ENCODE measurements around the gene LAMC2.
"Not testable (repeated sequence)": the region's sequence is repeated elsewhere in the genome, so short reads cannot be mapped to it uniquely, and the experiment has no call there.

Gene LAMC2

GRCh38 chr1:183273300-183273699, 87.2 kb downstream of the LAMC2 start:
- H3K4me2 ChIP-seq (ENCODE audit: insufficient read depth, low read length) = no peak overlapping the region
- H2AFZ ChIP-seq (ENCODE audit: low read depth, low read length) = no peak overlapping the region
- H3K27ac ChIP-seq (ENCODE audit: low read length) = no peak overlapping the region

GRCh38 chr1:183273984-183274383, 87.9 kb downstream of the LAMC2 start:
- H3K9ac ChIP-seq (ENCODE audit: low read depth, low read length); H3K27ac ChIP-seq (ENCODE audit: low read length); H3K4me2 ChIP-seq (ENCODE audit: insufficient read depth, low read length); H3K4me3 ChIP-seq (ENCODE audit: low read depth in 1 of 2, low read length in 2 of 2); H3K79me2 ChIP-seq (ENCODE audit: insufficient read depth, low read length); H3K36me3 ChIP-seq (ENCODE audit: insufficient read depth, low read length); H2AFZ ChIP-seq (ENCODE audit: low read depth, low read length); DNase-seq; H3K27me3 ChIP-seq (ENCODE audit: insufficient read depth, low read length, poor library complexity); H3K9me3 ChIP-seq (ENCODE audit: insufficient read depth, low read length, severe bottlenecking); ATAC-seq (ENCODE audit: insufficient read depth, low read depth); H3K4me1 ChIP-seq (ENCODE audit: insufficient read depth, low read length); H4K20me1 ChIP-seq (ENCODE audit: insufficient read depth, low read length): not testable (repeated sequence)

More at GRCh38 chr1:183273300-183273699, 87.2 kb downstream of the LAMC2 start:
- TF ChIP-seq EZH2 (IDR thresholded peaks at IDR 0.05; ENCODE audit: borderline replicate concordance, low read depth, low read length, severe bottlenecking) = no peak
- TF ChIP-seq, protein P1, sequence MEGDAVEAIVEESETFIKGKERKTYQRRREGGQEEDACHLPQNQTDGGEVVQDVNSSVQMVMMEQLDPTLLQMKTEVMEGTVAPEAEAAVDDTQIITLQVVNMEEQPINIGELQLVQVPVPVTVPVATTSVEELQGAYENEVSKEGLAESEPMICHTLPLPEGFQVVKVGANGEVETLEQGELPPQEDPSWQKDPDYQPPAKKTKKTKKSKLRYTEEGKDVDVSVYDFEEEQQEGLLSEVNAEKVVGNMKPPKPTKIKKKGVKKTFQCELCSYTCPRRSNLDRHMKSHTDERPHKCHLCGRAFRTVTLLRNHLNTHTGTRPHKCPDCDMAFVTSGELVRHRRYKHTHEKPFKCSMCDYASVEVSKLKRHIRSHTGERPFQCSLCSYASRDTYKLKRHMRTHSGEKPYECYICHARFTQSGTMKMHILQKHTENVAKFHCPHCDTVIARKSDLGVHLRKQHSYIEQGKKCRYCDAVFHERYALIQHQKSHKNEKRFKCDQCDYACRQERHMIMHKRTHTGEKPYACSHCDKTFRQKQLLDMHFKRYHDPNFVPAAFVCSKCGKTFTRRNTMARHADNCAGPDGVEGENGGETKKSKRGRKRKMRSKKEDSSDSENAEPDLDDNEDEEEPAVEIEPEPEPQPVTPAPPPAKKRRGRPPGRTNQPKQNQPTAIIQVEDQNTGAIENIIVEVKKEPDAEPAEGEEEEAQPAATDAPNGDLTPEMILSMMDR (IDR thresholded peaks at IDR 0.05; ENCODE audit: borderline replicate concordance, extremely low read depth, low read length, poor library complexity, severe bottlenecking) = no peak
- no peaks in the 10 kb centered on the region for H3K9me3 ChIP-seq (ENCODE audit: insufficient read depth, low read length, severe bottlenecking)
- H3K4me1 ChIP-seq (ENCODE audit: insufficient read depth, low read length) = no peaks in the 10 kb centered on the region
- no peaks in the 10 kb centered on the region for H3K79me2 ChIP-seq (ENCODE audit: insufficient read depth, low read length)
- H4K20me1 ChIP-seq (ENCODE audit: insufficient read depth, low read length) = no peaks in the 10 kb centered on the region
- DNase-seq (no peak), ATAC-seq (ENCODE audit: insufficient read depth, low read depth) (no peak)
- no peak overlapping the region for H3K4me3 ChIP-seq (ENCODE audit: low read depth in 1 of 2, low read length in 2 of 2)
- H3K27me3 ChIP-seq (ENCODE audit: insufficient read depth, low read length, poor library complexity) = peaks cover 6% of the 10 kb centered on the region
- no peak overlapping the region for H3K9ac ChIP-seq (ENCODE audit: low read depth, low read length)
- no peaks in the 10 kb centered on the region for H3K36me3 ChIP-seq (ENCODE audit: insufficient read depth, low read length)

DNA sequence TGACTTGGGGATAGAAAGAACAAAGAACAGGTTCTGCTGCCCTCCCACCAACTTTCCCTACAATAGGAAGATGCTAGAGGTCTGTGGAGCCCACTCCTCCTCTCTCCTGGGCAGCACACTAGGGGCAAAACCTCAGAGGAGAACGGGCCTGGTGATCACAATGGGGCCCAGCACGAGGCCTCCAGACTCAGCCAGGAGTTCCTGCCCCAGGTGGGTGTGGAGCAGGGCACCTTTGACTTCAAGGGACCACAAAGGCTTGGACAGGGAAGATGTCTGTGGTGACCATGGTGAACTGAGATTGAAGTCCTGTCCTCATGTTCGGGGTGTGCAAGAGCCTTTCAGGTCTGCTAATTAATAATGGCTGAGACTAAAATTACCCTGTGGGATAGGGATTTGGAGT, 88.8 kb downstream of the LAMC2 start:
- Histone ChIP-seq H3K4me2 (ENCODE audit: insufficient read depth, low read length) (no peak overlapping the region), H3K9ac (ENCODE audit: low read depth, low read length) (no peak overlapping the region), H3K4me3 (ENCODE audit: low read depth in 1 of 2, low read length in 2 of 2) (no peak overlapping the region), H3K36me3 (ENCODE audit: insufficient read depth, low read length) (no peaks in the 10 kb centered on the region), H4K20me1 (ENCODE audit: insufficient read depth, low read length) (no peaks in the 10 kb centered on the region), H3K4me1 (ENCODE audit: insufficient read depth, low read length) (0 out of 2 replicates have a peak, but pooled peaks cover 3% of the 10 kb centered on the region), H3K79me2 (ENCODE audit: insufficient read depth, low read length) (no peaks in the 10 kb centered on the region), H3K9me3 (ENCODE audit: insufficient read depth, low read length, severe bottlenecking) (no peaks in the 10 kb centered on the region), H2AFZ (ENCODE audit: low read depth, low read length) (no peak overlapping the region), H3K27me3 (ENCODE audit: insufficient read depth, low read length, poor library complexity) (peaks cover 7% of the 10 kb centered on the region), H3K27ac (ENCODE audit: low read length) (no peak overlapping the region)
- TF ChIP-seq EZH2 (IDR thresholded peaks at IDR 0.05; ENCODE audit: borderline replicate concordance, low read depth, low read length, severe bottlenecking) = no peak
- TF ChIP-seq, protein P1 (IDR thresholded peaks at IDR 0.05; ENCODE audit: borderline replicate concordance, extremely low read depth, low read length, poor library complexity, severe bottlenecking) = no peak
- ATAC-seq (ENCODE audit: insufficient read depth, low read depth) (no peak), DNase-seq (no peak)

DNA sequence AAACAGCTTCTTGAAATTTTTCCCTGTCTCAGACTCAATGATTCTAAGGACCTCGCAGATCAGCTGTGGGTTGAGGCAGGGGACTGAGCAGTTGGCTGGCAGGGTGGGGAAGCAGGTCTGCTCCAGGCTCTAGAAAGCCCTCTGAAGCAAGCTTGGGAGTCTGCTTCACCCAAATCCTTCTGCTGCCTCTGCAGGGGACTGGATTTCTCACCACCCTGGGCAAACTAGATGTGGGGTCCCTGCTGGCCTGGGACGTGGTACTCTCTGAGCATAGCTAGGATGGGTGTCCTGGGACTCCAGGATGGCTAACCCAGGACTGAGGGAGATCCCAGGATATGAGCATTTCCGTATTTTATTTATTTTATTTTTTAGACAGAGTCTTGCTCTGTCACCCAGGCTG, 89.3 kb downstream of the LAMC2 start:
- no peaks in the 10 kb centered on the region for H4K20me1 ChIP-seq (ENCODE audit: insufficient read depth, low read length)
- peaks cover 7% of the 10 kb centered on the region for H3K27me3 ChIP-seq (ENCODE audit: insufficient read depth, low read length, poor library complexity)
- no peaks in the 10 kb centered on the region for H3K9me3 ChIP-seq (ENCODE audit: insufficient read depth, low read length, severe bottlenecking)
- no peak overlapping the region for H2AFZ ChIP-seq (ENCODE audit: low read depth, low read length)
- ATAC-seq (ENCODE audit: insufficient read depth, low read depth) (no peak), DNase-seq (no peak)
- no peaks in the 10 kb centered on the region for H3K36me3 ChIP-seq (ENCODE audit: insufficient read depth, low read length)
- no peak for TF ChIP-seq EZH2 (IDR thresholded peaks at IDR 0.05; ENCODE audit: borderline replicate concordance, low read depth, low read length, severe bottlenecking)
- TF ChIP-seq, protein P1 (IDR thresholded peaks at IDR 0.05; ENCODE audit: borderline replicate concordance, extremely low read depth, low read length, poor library complexity, severe bottlenecking) = no peak
- no peak overlapping the region for H3K4me3 ChIP-seq (ENCODE audit: low read depth in 1 of 2, low read length in 2 of 2)
- no peak overlapping the region for H3K4me2 ChIP-seq (ENCODE audit: insufficient read depth, low read length)
- 0 out of 2 replicates have a peak, but pooled peaks cover 3% of the 10 kb centered on the region for H3K4me1 ChIP-seq (ENCODE audit: insufficient read depth, low read length)
- H3K9ac ChIP-seq (ENCODE audit: low read depth, low read length) = no peak overlapping the region
- H3K27ac ChIP-seq (ENCODE audit: low read length) = no peak overlapping the region
- no peaks in the 10 kb centered on the region for H3K79me2 ChIP-seq (ENCODE audit: insufficient read depth, low read length)
